ENCODE measurements around the gene ASB18. TPM values are rescaled to one million over a fixed set of nuclear protein-coding genes. Genes with fewer than 3 reads are reported as not detected.

Gene ASB18
- total and polyA plus RNA-seq, 2 of the 13 experiments (the other 11 are each of a cell fraction or from before 2014, with no cell fraction given) = not detected

DNA sequence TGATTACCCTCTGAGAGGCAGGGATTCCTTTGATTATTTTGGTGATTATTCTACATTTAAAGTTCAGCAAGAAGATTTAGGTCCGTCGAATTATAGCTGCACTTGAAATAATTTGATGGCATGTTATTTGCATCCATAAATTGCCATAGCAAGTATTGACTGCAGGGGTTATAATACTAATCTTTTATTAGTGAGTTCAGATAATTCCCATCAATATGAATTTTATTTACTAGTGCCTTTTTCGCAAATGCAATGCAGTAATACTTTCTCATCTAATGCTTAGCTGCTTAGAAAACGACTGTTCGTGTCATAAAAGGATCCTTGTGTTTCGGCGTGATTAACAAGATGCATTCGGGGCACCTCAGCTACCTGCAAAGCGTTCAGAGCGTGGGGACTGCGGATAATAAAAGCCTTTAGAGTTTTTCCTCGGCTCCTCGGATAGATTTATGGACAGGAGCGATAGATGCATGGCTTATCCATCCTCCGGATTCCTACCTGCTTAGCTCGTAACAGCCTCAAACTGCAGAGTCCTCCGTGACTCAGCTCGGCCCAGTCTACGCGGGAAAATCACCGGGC is 93.5 kb downstream of the ASB18 start:
- H3K4me2 ChIP-seq (ENCODE audit: low read depth, low read length) = no peak overlapping the region
- POLR2A ChIA-PET = no interaction called here
- peaks cover 40 to 100% of the 10 kb centered on the region in 2 experiments for H3K27me3 ChIP-seq (ENCODE audit: control insufficient read depth in 1 of 2, insufficient read depth in 2 of 2, low read length in 2 of 2)
- peaks cover 21% of the 10 kb centered on the region for H4K20me1 ChIP-seq (ENCODE audit: insufficient read depth, low read length)
- peaks cover 12% of the 10 kb centered on the region for H3K4me1 ChIP-seq (ENCODE audit: insufficient read depth, low read length)
- H3K27ac ChIP-seq (ENCODE audit: extremely low read length, insufficient read depth, low read length) = no peak overlapping the region
- no peaks in the 10 kb centered on the region for H3K9me3 ChIP-seq (ENCODE audit: low read length)
- CTCF ChIA-PET (ENCODE audit: low intra/inter-chr PET ratio, low total read pairs) = no interaction called here
- no peak overlapping the region for H2AFZ ChIP-seq (ENCODE audit: low read length)
- H3K4me3 ChIP-seq (replicated peaks in 1 of 3; ENCODE audit: insufficient read depth in 1 of 3, low read depth in 2 of 3, low read length in 3 of 3) = no peak overlapping the region
- 28% methylated on average over 21 of the region's 21 CpGs for WGBS (ENCODE audit: low lambda C conversion rate)
- DNase-seq (ENCODE audit: low spot score) = no peak
- FAIRE-seq = no peak
- TF ChIP-seq, protein P1, sequence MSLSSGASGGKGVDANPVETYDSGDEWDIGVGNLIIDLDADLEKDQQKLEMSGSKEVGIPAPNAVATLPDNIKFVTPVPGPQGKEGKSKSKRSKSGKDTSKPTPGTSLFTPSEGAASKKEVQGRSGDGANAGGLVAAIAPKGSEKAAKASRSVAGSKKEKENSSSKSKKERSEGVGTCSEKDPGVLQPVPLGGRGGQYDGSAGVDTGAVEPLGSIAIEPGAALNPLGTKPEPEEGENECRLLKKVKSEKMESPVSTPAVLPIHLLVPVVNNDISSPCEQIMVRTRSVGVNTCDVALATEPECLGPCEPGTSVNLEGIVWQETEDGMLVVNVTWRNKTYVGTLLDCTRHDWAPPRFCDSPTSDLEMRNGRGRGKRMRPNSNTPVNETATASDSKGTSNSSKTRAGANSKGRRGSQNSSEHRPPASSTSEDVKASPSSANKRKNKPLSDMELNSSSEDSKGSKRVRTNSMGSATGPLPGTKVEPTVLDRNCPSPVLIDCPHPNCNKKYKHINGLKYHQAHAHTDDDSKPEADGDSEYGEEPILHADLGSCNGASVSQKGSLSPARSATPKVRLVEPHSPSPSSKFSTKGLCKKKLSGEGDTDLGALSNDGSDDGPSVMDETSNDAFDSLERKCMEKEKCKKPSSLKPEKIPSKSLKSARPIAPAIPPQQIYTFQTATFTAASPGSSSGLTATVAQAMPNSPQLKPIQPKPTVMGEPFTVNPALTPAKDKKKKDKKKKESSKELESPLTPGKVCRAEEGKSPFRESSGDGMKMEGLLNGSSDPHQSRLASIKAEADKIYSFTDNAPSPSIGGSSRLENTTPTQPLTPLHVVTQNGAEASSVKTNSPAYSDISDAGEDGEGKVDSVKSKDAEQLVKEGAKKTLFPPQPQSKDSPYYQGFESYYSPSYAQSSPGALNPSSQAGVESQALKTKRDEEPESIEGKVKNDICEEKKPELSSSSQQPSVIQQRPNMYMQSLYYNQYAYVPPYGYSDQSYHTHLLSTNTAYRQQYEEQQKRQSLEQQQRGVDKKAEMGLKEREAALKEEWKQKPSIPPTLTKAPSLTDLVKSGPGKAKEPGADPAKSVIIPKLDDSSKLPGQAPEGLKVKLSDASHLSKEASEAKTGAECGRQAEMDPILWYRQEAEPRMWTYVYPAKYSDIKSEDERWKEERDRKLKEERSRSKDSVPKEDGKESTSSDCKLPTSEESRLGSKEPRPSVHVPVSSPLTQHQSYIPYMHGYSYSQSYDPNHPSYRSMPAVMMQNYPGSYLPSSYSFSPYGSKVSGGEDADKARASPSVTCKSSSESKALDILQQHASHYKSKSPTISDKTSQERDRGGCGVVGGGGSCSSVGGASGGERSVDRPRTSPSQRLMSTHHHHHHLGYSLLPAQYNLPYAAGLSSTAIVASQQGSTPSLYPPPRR (CRISPR knock-in tag; IDR thresholded peaks at IDR 0.05; ENCODE audit: borderline replicate concordance) = no peak
- TF ChIP-seq CBX2 (IDR thresholded peaks at IDR 0.05; ENCODE audit: low read depth, low read length) (peak; percentile 90; the same call in 1 of the 2 replicates), CBX2 (CRISPR knock-in tag; IDR thresholded peaks at IDR 0.05; ENCODE audit: low read depth) (no peak)
- no peaks in the 10 kb centered on the region for H3K79me2 ChIP-seq (ENCODE audit: insufficient read depth, low read length)
- no peak overlapping the region for H3K9ac ChIP-seq (ENCODE audit: insufficient read depth, low read depth, low read length)
- no peak for ATAC-seq
- in situ Hi-C loops (cut with HindIII; ENCODE audit: extremely low pct_ligation_motif_present, low pct_unique_long_range_greater_than_20kb) = no loop called here
- intact Hi-C loops (cut with micrococcal nuclease; ENCODE audit: unreplicated experiment) = no loop called here
- BruUV-seq (replicated peaks) = no TSS peak
- no peaks in the 10 kb centered on the region for H3K36me3 ChIP-seq (replicated peaks in 1 of 2; ENCODE audit: control insufficient read depth in 1 of 2, insufficient read depth in 2 of 2, low read length in 2 of 2)
